ENCODE data around the gene BRPF3. TPM values are rescaled to one million over a fixed set of nuclear protein-coding genes. Genes with fewer than 3 reads are reported as not detected.

Gene BRPF3
- total and polyA plus RNA-seq, 10 of the 15 experiments (the other 5 are each of a cell fraction or from before 2014, with no cell fraction given), result 2.3 to 16.1 (median 6.7) TPM

GRCh38 chr6:36226438-36227047 lies 30.0 kb downstream of the BRPF3 start (continued):
- TF ChIP-seq E2F8 (IDR thresholded peaks at IDR 0.05; ENCODE audit: low read depth, partially characterized antibody), result no peak
- no peak for TF ChIP-seq ETV6 (conservative IDR thresholded peaks at IDR 0.05 in 1 of 2, IDR thresholded peaks at IDR 0.05 in 1 of 2; ENCODE audit: borderline replicate concordance in 1 of 2, low read depth in 1 of 2)
- TF ChIP-seq, protein P1, sequence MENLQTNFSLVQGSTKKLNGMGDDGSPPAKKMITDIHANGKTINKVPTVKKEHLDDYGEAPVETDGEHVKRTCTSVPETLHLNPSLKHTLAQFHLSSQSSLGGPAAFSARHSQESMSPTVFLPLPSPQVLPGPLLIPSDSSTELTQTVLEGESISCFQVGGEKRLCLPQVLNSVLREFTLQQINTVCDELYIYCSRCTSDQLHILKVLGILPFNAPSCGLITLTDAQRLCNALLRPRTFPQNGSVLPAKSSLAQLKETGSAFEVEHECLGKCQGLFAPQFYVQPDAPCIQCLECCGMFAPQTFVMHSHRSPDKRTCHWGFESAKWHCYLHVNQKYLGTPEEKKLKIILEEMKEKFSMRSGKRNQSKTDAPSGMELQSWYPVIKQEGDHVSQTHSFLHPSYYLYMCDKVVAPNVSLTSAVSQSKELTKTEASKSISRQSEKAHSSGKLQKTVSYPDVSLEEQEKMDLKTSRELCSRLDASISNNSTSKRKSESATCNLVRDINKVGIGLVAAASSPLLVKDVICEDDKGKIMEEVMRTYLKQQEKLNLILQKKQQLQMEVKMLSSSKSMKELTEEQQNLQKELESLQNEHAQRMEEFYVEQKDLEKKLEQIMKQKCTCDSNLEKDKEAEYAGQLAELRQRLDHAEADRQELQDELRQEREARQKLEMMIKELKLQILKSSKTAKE (IDR thresholded peaks at IDR 0.05; ENCODE audit: low read depth, poor library complexity, severe bottlenecking), result no peak
- TF ChIP-seq STAT1 (conservative IDR thresholded peaks at IDR 0.05), result no peak
- no peak for TF ChIP-seq CREB1 (IDR thresholded peaks at IDR 0.05; ENCODE audit: low read depth)
- TF ChIP-seq ZNF217 (IDR thresholded peaks at IDR 0.05), result no peak
- TF ChIP-seq EP300 (IDR thresholded peaks at IDR 0.05; ENCODE audit: borderline replicate concordance in 1 of 2, control insufficient read depth in 1 of 2, low read depth in 2 of 2, low read length in 2 of 2), result no peak
- TF ChIP-seq NR2F1 (conservative IDR thresholded peaks at IDR 0.05), result no peak
- no peak for TF ChIP-seq EGR1 (IDR thresholded peaks at IDR 0.05; ENCODE audit: borderline replicate concordance in 1 of 2, low read depth in 2 of 2, low read length in 2 of 2)
- TF ChIP-seq MYB (IDR thresholded peaks at IDR 0.05; ENCODE audit: borderline replicate concordance, low read depth, low read length), result no peak
- TF ChIP-seq NBN (IDR thresholded peaks at IDR 0.05), result no peak
- no peak for TF ChIP-seq DPF2 (IDR thresholded peaks at IDR 0.05)

Measured in GM12878 (cell line).